ENCODE measurements around the gene HBS1L.

The HBS1L gene

GRCh38 chr6:134911547-134911946 is 143.1 kb downstream of the HBS1L start:
- peak; percentile 75 for DNase-seq (ENCODE audit: low spot score)
- ChIA-PET POLR2A (ENCODE audit: low non-redundant PET) (no interaction called here), CTCF (no interaction called here)
- H3K27ac ChIP-seq = peak overlapping the region; percentile 84
- TF ChIP-seq CTCF (conservative IDR thresholded peaks at IDR 0.05; ENCODE audit: low read depth) = no peak

DNA sequence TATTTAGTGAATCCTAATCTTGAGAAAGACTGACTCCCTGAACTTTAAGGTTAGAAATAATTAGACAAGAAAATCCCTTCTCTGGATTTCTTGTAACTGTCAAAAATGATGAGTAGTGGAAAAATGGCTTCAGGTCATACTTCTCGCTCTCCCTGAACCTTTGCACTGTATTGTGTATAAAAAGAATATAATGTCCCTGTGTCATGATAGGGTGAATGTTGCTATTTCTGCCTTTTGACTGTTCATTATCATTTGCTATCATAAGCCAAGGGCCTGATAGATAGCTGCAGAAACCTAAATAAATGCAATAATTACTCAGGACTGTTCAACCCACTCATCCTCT is 144.1 kb downstream of the HBS1L start:
- DNase-seq (ENCODE audit: low spot score) = no peak
- no peak for TF ChIP-seq CTCF (conservative IDR thresholded peaks at IDR 0.05; ENCODE audit: low read depth)
- ChIA-PET POLR2A (ENCODE audit: low non-redundant PET) (no interaction called here), CTCF (no interaction called here)
- peak overlapping the region; percentile 99 for H3K27ac ChIP-seq

All from RWPE1 (cell line).